NCI-H146 (cell line): ENCODE measurements around the gene LAMA3.

ENCODE experiments used
- DNase-seq: peaks from one replicate; lab custom pipeline; 2025; lab: John Stamatoyannopoulos, UW

Gene LAMA3

GRCh38 chr18:23669804-23670405, 19.3 kb upstream of the LAMA3 start:
- DNase-seq, result no peak

GRCh38 chr18:23671564-23671963, 17.7 kb upstream of the LAMA3 start:
- no peak for DNase-seq

GRCh38 chr18:23673725-23674124, 15.5 kb upstream of the LAMA3 start:
- no peak for DNase-seq

- DNase-seq, result no peak
These were observed 14.0 kb upstream of the LAMA3 start for GRCh38 chr18:23675236-23675635.

- no peak for DNase-seq
These were observed 13.4 kb upstream of the LAMA3 start for GRCh38 chr18:23675896-23676295.

GRCh38 chr18:23682045-23682444, 7.2 kb upstream of the LAMA3 start:
- DNase-seq, result no peak

GRCh38 chr18:23682472-23682871, 6.8 kb upstream of the LAMA3 start:
- DNase-seq, result no peak

- no peak for DNase-seq
These were observed 6.1 kb upstream of the LAMA3 start for GRCh38 chr18:23683155-23683554.

GRCh38 chr18:23683671-23684070, 5.6 kb upstream of the LAMA3 start:
- no peak for DNase-seq

GRCh38 chr18:23684515-23685197, 4.6 kb upstream of the LAMA3 start:
- peak; percentile 41 for DNase-seq

- DNase-seq, result no peak
These were observed 725 bp upstream of the LAMA3 start for GRCh38 chr18:23688528-23688927.

- DNase-seq, result peak; percentile 70
These were observed 607 bp downstream of the LAMA3 start for GRCh38 chr18:23689616-23690504.

- DNase-seq, result peak; percentile 54
These were observed 1.3 kb downstream of the LAMA3 start for GRCh38 chr18:23690505-23691068.

- peak; percentile 20 for DNase-seq
These were observed 4.6 kb downstream of the LAMA3 start for GRCh38 chr18:23693846-23694245.

GRCh38 chr18:23694637-23695430, 5.6 kb downstream of the LAMA3 start:
- DNase-seq, result no peak

GRCh38 chr18:23701017-23701416, 11.8 kb downstream of the LAMA3 start:
- DNase-seq, result no peak

GRCh38 chr18:23701544-23702064, 12.4 kb downstream of the LAMA3 start:
- no peak for DNase-seq

- no peak for DNase-seq
These were observed 13.4 kb downstream of the LAMA3 start for GRCh38 chr18:23702606-23703005.

- DNase-seq, result peak; percentile 68
These were observed 14.1 kb downstream of the LAMA3 start for GRCh38 chr18:23703057-23703986.

- DNase-seq, result no peak
These were observed 14.7 kb downstream of the LAMA3 start for GRCh38 chr18:23703987-23704384.
